GM21447 (cell line): ENCODE data around the gene PTGR1.

Experiments
- ATAC-seq: cut with Tn5 transposase; IDR thresholded peaks from one replicate; pipeline ENCODE4 v1.9.1; 2021; ENCODE audit not compliant: unreplicated experiment

PTGR1 gene

GRCh38 chr9:111542497-111543254, 56.8 kb downstream of the PTGR1 start:
- ATAC-seq: no peak

- no peak for ATAC-seq
Observed at GRCh38 chr9:111533099-111533790, 66.2 kb downstream of the PTGR1 start.

- ATAC-seq: no peak
Observed at GRCh38 chr9:111531716-111532115, 67.7 kb downstream of the PTGR1 start.

- ATAC-seq: no peak
Observed at GRCh38 chr9:111529787-111530186, 69.7 kb downstream of the PTGR1 start.

DNA sequence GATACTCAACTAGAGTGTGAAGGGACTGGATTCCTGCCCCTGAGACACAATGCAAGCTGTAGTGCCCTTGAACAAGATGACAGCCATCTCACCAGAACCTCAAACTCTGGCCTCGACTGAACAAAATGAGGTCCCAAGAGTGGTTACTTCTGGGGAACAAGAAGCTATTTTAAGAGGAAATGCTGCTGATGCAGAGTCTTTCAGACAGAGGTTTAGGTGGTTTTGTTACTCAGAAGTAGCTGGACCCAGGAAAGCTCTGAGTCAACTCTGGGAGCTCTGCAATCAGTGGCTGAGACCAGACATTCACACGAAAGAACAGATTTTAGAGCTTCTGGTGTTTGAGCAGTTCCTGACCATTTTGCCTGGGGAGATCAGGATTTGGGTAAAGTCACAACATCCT, 72.1 kb downstream of the PTGR1 start:
- no peak for ATAC-seq

DNA sequence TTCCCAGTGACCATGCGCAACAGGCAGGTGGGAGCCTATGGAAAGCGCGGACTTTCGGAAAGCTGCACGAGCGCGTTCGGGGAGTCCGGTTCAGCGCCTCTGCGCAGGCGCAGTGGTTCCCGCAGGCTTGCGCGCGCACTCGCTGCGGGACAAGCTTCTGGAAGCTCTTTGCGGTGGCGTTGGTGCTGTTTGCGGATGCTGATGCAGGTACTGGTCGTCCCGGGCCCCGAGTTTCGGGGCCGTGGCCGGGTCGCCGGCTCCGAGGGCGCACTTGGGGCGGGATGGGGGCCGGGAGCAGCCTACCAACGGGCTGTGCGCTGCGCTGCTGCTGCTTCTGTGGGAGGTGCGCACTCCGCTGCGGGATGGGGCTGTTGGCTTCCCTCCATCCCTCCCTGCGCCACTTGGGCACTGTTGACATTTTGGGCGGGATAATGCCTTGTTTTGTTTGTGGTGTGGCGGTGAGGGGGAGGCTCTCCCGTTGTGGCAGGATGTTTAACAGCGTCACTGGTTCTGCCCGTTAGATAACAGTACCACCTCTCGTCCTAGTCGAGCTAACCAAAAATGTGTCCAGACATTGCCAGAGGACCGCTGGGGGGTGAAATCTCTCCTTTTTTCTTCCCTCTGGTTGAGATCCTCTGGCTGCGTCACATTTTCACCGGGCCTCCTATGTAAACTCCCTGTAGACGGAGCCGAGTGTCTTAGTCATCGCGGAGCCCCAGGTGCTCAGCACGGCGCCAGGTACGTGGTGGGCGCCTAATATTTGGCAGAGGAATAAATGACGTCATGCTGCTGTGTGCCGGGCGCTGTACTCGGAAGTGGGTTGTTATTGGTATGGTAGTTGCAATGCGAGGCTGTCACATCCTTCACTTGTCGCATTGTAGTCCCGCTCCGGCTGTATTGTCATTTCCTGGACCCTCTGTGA, 74.1 kb downstream of the PTGR1 start, which contains the start of gene ZNF483:
Gene ZNF483, plus strand, starts transcription at position 124 of the 922 bp plus-strand sequence. CDS start 2,217 bp downstream, outside the sequence.
- ATAC-seq: no peak

DNA sequence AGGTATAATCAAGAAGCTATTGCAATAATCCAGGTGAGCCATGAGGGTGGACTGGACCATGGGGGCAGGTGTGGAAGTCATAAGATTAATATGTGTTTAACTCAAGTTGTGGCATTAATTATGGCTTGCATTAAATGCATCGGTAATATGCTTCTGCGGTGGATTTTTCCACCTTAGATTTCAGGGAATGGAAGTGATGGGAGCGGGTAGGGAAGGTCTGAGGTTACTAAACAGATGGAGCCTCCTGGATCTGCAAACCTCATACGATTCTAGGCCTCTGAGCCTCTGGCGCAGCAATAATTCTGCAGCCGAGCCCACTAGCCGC, 74.8 kb downstream of the PTGR1 start:
- ATAC-seq: no peak

DNA sequence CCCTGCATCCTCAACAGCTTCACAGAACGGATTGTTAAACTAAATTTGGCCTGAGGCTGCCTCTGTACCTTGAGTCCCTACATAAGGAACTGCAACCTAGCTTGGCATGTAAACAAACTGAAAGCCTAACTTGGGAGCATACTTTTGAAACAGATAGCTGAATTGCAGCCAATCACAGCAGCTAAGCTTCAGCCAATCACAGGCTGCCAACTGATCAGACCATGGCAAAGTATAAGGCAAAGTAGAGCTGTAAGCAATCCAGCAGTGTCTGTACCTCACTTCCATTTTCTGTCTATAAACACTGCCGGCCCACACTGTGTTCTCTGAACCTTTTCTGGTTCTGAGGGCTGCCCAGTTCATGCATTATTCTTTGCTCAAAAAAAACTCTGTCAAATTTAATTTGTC, 83.4 kb downstream of the PTGR1 start:
- ATAC-seq: no peak

GRCh38 chr9:111514967-111515366, 84.5 kb downstream of the PTGR1 start:
- ATAC-seq: no peak
